GM19328 (cell line): ENCODE measurements around the gene PLD1.
"Not testable (repeated sequence)": the region's sequence is repeated elsewhere in the genome, so short reads cannot be mapped to it uniquely, and the experiment has no call there.

Experiments used
- ATAC-seq: cut with Tn5 transposase; IDR thresholded peaks from one replicate; pipeline ENCODE4 v1.9.1; 2021; ENCODE audit warnings: mild to moderate bottlenecking, moderate library complexity; ENCODE audit not compliant: unreplicated experiment

PLD1 gene

DNA sequence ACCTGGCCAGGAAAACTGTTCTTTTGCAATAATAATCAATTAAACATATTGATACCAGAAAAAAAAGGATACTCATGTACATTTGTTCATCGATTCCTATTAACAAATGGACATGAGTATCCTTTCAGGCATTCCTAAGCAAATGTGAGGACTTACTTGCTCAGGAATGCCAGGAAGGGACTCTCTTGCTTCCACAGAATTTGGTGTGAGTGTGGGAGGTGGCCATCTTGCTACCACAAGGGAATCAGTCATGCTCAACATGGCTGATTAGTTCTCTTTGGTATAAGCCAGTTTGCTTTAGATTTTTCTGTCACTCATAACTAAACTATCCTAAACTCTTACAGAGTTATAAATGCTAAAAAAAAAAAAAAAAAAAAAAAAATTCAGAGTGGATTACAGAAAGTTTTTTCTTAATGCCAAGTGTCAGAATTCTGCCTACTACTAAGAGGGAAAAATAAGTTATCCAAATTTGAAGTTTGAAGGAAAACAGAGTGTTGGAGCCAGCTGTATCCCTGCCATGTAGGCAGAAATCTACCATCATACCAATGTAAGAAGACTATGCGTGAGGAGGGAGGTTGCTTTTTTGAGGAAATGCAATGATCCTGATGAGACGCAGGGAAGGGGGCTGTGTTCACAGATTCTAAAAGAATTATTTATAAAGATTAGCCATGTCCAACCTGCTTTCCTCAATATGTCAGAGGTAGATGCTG is 98.7 kb downstream of the PLD1 start:
- ATAC-seq: no peak

DNA sequence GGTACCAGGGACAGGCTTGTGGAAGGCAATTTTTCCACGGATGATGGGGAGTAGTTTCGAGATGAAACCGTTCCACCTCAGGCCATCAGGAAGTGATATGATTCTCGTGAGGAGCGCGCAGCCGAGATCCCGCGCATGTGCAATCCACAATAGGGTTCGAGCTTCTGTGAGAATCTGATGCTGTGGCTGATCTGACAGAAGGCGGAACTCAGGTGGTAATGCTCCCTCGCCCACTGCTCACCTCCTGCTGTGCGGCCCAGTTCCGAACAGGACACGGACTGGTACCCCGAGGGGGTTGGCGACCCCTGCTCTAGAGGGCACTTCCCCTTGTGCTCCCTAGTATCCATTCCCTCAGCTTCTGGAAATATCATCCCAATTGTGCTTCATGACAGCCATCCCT is 99.9 kb downstream of the PLD1 start:
- no peak for ATAC-seq

DNA sequence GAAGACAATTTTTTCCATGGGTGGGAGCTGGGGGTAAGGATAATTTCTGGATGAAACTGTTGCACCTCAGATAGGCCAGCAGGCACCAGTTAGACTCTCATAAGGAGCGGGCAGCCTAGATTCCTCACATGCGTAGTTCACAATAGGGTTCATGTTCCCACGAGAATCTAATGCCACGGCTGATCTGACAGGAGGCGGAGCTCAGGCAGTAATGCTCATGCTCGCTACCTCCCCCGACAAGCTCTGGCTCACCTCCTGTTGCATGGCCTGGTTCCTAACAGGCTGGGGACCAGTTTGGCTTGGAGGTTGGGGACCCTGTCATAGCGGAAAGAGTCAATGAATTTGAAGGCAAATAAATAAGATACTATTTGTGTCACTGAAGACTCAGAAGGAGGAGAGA is 105.5 kb downstream of the PLD1 start:
- no peak for ATAC-seq

DNA sequence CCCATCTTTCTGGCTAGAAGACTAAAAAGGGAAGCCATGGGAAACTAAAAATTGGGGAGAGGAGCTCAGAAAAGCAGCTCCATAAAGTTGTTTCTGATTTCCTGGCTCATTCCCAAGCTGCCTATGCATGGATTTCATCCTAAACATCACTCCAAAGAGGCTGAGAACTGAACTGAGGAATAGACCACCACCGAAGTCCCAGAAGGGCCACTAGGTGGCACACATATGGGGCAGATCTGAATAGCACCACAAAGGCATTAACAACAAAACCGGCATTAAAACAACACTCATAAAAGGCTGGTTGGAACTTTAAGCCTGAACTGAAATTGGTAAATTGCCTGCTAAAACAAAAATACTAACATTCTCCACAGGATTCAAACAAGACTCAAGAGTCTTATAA is 106.3 kb downstream of the PLD1 start:
- ATAC-seq: no peak

DNA sequence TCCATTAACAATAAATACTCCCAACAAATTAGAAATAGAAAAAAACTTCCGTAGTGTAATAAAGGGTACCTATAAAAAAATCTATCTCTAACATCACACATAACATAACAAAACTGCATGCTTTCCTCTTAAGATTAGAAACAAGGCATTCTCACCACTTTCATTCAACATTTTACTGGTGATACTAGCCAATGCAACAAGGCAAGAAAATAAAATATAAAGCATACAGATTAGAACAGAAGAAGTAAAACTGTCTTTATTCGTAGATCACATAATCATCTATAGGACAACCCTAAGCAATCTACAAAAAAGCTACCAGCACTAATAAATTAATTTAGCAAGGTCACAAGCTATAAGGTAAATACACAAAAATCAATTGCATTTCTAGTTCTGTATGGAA is 107.1 kb downstream of the PLD1 start:
- no peak for ATAC-seq

DNA sequence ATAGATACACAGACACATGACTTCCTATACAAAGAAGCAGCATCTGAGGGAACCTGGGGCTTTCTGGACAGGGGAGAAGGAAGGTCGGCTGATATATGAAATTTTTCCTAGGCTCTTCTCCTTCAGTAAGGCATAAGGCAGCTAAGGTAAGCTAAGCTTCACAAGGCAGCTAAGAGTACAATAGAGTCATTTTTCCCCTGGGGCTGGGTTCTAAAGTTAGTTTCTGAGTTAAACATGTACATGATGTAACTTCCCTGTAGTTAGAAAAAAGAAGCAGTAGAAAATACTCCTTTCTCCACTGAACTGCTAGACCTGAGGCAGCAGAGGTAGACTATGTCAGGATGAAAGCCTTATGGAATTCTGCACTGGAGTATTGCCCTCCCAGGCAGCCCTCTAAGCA is 109.6 kb downstream of the PLD1 start:
- ATAC-seq: no peak

DNA sequence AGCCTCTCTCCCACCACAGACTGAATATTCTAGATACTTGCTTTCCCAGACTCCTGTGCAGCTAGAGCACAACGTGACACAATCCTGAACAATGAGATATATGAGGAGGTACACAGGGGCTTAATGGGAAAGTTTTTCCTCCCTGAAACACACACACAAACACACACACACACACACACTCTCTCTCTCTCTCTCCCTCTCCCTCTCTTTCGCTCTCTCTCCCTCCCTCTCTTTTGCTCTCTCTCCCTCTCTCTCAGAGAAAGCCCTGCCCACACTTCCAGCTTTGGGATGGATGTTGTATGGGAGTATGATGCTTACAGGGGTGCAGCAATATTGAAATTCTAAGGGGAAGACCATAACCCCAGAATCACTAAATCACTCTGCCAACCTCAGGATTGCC is 110.1 kb downstream of the PLD1 start:
- ATAC-seq: no peak

DNA sequence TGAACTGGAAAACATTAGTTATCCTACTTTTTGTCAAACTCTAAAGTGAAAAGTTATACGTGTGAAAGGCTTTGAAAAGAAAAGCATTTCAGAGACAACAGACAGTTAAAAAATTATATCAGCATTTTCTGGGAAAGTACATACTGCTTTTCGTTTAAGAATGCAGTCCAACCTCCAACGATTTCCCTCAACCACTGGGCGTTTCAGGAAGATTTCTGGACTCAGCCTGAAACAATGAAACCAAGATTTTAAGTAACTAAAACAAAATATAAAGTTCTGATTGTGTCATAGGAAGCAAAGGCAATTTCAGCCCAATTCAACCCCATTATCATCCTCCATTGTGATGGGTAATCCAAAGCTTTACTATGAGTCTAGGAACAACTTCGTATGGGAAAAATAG is 110.7 kb downstream of the PLD1 start:
- no peak for ATAC-seq

DNA sequence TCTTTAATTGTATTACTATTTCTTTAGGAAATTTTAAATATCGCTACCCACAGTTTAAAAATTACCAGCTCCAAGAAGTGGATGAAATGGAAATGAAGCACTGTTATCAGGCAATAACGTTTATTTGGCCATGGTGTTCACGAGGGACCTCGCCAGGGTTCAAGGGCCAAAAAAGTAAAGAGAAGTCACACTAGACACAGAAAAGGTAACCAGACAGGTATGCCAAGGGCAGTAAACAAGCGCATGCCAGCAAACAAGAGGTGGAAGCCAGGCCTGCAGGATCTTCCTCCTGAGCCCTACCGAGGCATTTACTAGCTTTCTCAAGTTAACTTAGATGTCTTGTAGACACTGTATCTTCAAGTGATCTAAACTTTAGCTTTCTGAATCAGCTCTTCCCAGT is 113.5 kb downstream of the PLD1 start:
- no peak for ATAC-seq

DNA sequence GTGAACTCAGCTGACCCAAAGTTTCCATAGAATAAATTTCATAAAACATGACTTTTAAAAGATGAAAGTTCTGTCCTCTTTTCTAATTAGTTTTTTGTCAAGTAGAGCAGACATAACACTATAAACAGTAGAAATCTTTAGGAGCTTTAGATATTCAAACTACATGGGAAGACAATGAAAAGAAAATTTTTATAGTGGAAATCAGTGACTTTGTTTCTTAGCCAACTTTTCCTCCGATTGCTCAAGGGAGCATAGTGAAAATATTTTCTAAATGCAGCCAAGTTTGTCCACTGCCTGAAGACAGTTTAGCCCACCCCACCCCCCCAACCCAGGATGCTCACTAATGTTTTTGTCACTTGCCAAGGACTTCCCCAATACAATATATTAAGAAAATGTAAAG is 114.9 kb downstream of the PLD1 start:
- no peak for ATAC-seq

DNA sequence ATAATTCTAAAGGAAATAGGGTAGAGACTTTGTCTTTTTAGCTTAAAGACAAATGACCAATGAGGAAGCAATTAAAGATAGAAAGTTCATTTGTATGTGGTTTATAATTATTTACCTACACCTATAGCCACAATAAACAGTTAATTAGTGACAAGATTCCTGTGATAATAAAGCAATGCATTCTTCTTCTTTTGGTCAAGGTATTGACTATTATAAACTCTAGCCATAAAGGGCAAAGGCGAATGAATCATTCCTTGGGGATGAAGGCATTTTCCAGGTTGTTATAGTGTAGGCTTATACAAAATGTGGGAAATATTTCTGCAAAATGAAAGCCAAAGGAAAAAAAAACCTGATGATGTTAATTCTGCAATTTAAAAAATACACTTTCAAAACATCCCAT is 115.4 kb downstream of the PLD1 start:
- no peak for ATAC-seq

DNA sequence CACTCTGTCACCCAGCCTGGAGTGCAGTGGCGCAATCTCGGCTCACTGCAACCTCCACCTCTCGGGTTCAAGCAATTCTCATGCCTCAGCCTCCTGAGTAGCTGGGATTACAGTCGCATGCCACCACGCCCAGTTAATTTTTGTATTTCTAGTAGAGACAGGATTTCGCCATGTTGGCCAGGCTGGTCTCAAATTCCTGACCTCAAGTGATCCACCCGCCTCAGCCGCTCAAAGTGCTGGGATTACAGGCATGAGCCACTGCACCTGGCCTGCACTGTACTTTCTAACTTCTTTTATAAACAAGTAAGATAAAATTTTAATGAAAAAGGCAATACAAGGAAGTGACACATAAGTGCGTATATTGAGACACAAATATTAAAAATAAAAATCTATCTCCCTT is 117.7 kb downstream of the PLD1 start:
- ATAC-seq: not testable (repeated sequence)

DNA sequence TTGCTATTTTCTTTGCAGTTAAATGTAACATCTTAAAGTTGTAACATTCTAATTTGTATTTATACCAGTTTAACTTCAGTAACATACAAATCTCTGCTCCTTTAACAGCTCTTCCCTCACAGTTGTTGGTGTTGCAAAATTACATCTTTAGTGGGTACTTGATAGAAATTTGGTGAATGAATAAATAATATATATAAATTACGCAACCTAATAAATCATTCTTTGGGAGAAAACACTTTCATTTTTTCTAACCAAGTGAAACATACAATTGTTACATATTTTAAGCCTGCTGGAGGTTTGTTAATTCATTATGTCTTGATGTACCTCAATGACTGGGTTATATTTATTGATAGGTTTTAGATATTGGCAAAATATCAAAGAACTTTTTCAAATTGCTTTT is 118.8 kb downstream of the PLD1 start:
- ATAC-seq: no peak

DNA sequence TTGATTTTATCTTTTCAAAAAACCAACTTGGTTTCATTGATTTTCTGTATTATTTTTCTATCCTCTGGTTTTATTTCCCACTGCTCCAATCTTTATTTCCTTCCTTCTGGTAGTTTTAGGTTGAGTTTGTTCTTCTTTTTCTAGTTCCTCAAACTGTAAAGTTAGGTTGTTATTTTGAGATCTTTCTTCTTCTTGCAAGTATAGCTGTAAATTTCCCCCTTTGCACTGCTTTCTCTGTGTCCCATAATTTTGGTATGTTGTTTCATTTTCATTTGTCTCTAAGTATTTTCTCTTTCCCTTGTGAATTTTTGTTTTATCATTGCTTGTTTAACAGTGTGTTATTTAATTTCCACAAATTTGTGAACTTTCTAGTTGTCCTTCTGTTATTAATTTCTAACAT is 120.0 kb downstream of the PLD1 start:
- no peak for ATAC-seq

DNA sequence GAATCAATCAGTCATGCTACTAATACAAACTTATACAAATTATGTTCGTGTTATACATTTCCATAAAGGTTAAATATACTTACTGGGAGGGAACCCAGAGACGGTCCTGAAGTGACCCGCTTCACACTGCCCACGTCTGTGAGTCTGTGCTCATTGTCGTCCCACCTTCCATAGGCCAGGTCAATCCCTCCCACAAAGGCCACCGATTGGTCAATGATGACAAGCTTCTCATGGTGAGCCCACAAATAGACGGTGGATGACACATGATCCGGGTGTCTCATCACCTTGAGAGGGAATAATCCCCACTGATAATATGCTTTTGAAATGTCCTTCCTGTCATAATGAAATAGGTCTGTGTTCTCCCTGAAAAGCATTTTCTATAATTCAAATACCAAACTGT is 121.7 kb downstream of the PLD1 start:
- no peak for ATAC-seq

DNA sequence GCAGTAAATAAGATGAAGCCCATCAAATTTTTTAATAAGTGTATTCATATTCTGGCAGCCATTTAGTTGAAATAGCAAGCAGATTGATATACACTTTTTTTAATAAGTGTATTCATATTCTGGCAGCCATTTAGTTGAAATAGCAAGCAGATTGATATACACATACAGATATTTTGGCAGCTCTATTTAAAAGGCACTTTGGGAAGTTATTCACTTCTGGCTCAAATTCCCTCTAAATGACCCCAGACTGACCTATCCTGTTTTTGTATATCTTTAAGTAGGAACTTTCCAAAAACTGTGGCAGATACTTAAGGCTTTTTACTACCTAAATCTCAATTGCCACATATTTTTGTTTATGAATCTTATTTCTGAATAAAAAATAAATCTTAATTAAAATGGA is 122.3 kb downstream of the PLD1 start:
- no peak for ATAC-seq

DNA sequence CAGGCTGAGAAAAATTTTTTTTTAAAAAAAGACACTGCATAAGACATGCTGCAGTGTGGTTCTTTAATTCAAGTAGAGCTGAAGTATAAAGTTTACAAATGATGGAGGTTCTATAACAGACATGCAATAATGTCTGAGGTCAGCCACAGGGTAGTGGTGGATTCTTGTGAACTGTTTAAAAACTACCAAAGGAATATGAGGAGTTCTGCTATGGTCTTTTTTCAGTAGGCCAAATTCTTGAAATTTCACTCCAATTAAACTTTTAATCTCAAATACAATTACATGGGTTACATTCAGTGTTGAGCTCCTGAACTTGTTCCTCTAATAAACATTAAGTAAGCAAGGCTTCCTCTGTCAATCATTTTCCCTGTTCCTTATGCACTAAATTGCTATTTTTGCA is 122.7 kb downstream of the PLD1 start:
- ATAC-seq: no peak

DNA sequence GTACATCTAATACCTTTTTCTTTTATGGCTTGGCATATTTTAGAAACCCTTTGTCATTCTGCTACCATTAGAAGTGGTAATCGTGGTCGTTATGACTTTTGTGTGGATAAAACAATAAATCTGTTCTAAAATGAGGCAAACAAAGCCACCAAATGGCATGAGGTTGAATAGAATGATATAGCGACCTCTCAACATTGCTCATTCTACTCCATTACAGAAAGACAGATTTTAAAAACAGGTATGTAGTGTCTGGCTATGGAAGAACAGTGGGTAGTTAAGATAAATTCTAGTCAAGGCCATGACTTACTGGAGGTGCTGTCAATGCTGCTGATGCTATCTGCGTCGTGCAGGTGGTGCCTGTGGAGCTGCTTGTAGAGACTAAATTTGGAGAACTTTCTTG is 123.2 kb downstream of the PLD1 start:
- no peak for ATAC-seq

DNA sequence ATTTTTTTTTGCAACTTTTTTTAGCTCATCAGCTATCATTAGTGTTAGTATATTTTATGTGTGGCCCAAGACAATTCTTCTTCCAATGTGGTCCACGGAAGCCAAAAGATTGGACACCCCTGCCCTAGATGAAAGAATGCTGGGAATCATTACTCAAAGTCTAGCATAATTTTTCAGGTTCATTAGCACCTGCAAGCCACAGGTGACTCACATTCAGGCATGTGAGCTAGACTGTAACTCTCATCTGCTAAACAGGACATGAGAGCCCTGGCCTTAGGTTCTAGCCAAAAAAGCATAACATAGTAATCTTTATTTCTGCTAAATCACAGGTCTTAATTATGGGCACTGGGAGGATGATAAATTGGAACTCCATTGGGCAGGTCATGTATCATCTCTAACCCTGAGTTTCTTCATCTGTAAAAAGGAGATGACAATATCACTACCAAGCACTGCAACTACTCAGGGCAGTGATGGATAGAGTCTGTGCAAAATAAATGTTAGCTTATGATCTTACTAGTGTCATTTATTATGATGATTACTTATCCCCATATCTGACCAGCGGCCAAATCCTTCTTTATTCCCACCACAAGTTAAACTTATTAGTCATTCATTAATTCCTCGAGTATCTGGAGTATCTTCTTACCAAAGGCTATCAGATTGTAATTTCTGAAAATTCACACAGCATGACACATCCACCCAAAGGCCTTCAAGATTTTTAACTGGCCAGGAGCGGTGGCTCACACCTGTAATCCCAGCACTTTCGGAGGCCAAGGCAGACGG is 125.0 kb downstream of the PLD1 start:
- ATAC-seq: no peak

DNA sequence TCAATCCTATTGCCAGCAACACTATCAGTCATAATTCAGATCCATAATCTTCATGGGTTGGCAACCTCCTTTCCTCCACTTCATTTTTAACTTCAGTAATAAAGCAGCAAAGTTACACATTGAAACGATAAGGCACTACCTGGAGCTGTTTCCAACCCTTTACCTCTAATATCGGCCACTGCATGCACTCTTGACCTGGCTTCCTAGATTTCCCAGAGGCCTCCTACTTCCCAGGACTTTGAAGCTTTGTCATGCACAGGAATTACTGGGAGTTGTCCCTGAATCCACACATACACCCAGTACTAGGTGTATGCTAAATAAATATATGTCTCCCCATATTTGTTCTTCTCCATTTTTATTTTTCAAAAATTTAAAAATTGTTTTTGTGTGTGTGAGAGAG is 126.1 kb downstream of the PLD1 start:
- ATAC-seq: no peak

DNA sequence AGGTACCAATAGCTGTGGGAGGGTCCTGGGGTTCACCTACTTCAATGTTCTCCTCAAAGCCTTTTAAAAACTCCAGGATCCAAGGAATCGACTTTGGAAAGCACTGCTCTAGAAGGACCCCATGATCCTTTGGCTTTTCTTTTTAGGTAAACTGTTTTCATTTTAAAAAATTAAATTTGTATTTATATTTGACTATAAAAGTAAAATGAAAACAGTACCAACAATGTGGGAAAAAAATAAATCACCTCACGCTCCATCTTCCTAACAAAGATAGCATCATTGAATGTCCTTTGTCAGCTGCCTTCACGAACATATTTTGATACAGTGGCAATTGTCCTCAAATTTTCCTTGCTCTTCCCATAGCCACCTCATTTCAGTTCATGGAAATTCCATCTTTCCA is 127.5 kb downstream of the PLD1 start:
- ATAC-seq: no peak

DNA sequence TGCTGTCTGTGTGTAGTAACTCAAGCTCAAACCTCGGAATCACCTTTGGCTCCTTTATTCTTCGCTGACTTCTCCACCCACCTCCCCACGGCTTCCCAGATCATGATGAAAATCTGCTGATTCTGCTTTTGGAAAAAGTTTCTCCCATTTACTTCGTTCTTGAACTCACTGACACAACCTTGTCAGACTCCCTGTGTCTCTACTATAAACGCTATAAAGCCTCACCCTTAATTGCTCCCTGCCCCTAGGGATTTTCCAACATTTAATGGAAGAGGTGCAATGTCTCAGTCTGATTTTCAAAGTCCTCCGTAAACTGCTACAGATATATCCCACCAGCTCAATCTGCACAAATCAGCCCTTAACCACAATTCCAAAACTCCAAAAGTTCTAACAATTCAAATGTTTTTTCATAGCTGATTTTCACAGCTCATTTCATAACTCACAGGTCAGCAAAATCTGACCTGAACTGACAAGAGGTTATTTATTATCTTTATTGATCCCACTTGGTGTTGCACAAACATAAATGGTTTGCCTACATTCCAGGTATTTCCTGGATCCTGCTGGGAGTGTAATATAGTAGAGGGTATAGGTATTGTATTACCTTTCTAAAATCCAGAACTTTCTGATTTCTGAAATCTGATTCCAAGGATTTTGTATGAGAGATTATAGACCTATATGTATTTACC is 129.4 kb downstream of the PLD1 start:
- ATAC-seq: no peak
